PC-3 (cell line): ENCODE measurements around the gene LRP1B.

Experiments
- CTCF ChIP-seq: fragments of 300-600 bp; sonication (generic); conservative IDR thresholded peaks from 2 replicates; pipeline ENCODE4 v1.5.1; 2017; ENCODE audit warnings: antibody characterized with exemption, low read depth, mild to moderate bottlenecking, low read length
- EZH2 ChIP-seq: fragments of 300-600 bp; sonication (generic); IDR thresholded peaks from one replicate; pipeline ENCODE4 v1.6.1; 2017; ENCODE audit warnings: antibody characterized with exemption, mild to moderate bottlenecking, low read length; ENCODE audit not compliant: unreplicated experiment
- EZH2phosphoT487 ChIP-seq: fragments of 300-600 bp; sonication (generic); IDR thresholded peaks from 2 replicates; pipeline ENCODE4 v1.6.1; 2018; ENCODE audit warnings: mild to moderate bottlenecking, antibody characterized with exemption, low read length, borderline replicate concordance

GRCh38 chr2:140998017-140998416 is 1132.8 kb downstream of the LRP1B start:
- no peak for TF ChIP-seq CTCF
- no peak for TF ChIP-seq EZH2
- no peak for TF ChIP-seq EZH2phosphoT487
